NCI-H524 (cell line): Measurements from ENCODE around the gene SYT5.
"Not testable (repeated sequence)": the region's sequence is repeated elsewhere in the genome, so short reads cannot be mapped to it uniquely, and the experiment has no call there.

Source experiments
- DNase-seq, 2 experiments: peaks; one replicate each; lab custom pipeline; 2025; lab: John Stamatoyannopoulos, UW

Gene SYT5

GRCh38 chr19:55166530-55167268 is 13.4 kb downstream of the SYT5 start, which contains the start of gene DNAAF3:
Gene DNAAF3 (minus strand): TSS chr19:55166613. CDS start chr19:55166413, 200 bp downstream.
- DNase-seq = peak; percentile 95 to 96

GRCh38 chr19:55165952-55166529 is 14.0 kb downstream of the SYT5 start:
- DNase-seq = peak; percentile 74 to 85

DNA sequence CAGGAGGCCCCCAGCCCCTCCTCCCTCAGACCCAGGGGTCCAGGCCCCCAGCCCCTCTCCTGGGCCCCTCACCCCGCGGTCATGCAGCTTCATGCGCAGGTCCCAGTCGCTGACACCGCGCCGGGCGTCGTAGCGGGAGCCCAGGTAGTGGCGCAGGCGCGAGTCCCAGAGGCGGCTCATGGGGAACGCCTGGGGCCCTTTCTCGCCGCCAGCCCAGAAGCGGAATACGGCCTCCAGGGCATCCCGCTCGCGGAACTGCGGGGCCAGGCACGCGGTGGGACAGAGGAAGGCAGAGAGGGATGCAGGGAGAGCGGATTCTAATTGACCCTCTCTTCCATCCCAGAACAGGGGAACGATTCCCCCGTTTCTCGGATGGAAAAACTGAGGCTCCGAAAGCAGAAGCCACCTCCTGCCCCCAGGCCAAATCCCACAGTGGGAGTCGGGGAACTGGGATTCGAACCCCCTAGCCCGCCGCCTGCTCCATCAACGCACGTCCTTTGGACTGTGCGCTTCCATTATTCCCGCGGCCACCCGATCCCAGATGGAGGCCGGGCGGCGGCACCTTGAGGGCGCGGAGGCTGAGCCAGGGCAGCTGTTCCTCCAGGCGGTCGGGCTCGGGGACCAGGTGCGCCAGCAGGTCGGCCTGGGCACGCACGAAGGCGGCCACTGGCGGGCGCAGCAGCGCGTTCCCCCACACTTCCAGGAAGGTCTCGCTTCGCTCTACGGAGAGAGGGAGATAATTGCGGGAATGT is 18.3 kb downstream of the SYT5 start:
- peak; percentile 18 to 34 for DNase-seq

DNA sequence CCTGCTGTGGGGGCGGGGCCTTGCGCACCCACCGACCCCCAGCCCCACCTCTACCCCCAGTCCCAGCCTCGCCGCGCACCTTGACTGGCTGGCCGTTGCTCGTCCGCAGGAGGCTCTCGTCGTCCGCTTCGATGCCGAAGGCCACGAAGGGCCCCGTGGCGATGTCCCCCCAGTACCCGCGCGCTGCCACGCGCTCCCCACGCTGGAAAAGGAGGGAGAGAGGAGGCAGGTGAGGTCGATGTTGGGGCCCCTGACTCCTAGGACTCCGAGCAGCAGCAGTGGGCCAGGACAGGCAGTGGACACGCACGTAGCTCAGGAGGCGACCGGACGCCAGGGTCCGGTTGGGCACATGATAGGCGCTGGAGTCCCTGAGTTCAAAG is 19.1 kb downstream of the SYT5 start:
- DNase-seq = no peak

- peak; percentile 71 to 82 for DNase-seq
These were observed 19.7 kb downstream of the SYT5 start for GRCh38 chr19:55160128-55160985.

GRCh38 chr19:55158848-55159749 is 21.0 kb downstream of the SYT5 start:
- no peak for DNase-seq

DNA sequence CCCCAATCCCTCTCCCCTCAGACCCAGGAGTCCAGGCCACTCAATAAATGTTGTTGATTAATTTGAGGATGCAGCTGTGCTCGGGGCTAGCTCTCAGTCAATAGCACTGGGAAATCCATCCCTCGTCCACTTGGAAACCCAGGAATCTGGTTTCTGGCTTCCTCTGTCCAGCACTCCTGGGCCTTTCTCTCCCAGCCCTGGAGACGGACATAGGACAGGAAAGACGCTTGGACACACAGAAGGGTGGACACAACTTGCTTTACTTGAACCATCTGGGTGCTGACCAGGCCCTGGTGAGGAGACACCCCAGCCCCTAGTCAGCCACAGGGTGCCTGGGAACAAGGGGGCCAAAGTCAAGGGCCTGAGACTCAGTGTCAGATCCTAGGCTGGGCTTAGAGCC is 21.7 kb downstream of the SYT5 start:
- DNase-seq = no peak

GRCh38 chr19:55157064-55157908 is 22.8 kb downstream of the SYT5 start, which contains the start of gene TNNI3:
Gene TNNI3 (minus strand): TSS chr19:55157732. CDS start chr19:55157589, 143 bp downstream.
- no peak for DNase-seq

- no peak for DNase-seq
These were observed 23.7 kb downstream of the SYT5 start for GRCh38 chr19:55156202-55157063.

DNA sequence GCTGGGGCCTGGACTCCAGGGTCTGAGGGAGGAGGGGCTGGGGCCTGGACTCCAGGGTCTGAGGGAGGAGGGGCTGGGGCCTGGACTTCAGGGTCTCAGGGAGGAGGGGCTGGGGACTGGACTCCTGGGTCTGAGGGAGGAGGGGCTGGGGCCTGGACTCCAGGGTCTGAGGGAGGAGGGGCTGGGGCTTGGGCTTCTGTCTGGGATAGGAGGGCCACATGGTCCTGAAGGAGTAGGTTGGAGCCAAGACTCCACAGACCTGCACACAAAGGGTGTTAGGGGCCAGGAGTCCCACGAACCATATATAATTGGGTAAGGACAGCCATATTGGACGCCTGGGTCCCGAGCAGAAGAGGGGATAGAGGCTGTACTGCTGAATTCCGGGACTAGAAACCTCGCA is 24.3 kb downstream of the SYT5 start:
- not testable (repeated sequence) for DNase-seq

GRCh38 chr19:55153652-55154264 is 26.3 kb downstream of the SYT5 start:
- no peak for DNase-seq

- peak; percentile 42 to 80 for DNase-seq
These were observed 28.1 kb downstream of the SYT5 start for GRCh38 chr19:55152017-55152416.

DNA sequence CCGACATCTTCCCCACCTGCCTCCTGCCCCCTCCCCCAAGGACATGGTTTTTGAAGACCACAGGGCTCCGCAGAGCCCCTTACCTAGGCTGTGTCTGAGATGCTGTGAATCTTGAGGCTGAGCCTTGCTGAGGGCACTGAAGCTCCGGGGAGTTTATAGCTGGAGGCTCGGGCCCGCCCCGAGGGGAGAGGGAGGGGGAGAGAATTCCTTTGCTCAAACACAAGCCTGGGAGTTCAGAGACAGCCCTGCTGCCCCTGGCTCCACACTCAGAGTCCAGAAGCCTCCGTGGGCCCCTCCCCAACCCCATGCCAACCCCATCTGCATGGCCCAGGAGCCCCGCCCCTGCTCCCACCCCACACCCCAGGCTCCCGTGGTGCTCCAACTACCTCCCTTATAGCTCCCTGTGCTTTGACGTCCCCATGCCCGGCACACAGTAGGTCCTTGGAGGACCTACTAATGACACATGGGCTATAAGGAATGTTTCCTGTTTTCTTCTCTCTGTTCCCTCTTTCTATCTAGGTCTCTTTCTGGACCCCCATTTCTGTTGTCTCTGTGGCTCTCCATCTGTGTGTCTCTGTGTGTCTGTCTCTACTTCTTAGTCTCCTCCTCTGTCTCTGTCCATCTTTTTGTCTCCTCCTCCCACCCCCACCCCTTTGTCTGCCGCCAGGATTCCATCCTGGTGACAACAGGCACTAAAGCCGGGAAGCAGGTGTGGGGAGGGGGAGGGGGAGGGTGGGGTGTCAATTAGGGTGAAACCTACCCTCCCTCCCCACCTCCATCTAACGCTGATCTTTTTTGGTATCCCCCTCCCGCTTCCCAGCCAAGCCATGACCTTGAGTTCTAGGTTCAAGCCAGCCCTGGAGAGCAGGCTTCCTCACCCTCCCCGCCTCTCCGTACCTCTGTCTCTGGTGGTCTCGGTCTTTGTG is 30.7 kb downstream of the SYT5 start, which contains the start of gene TNNT1:
Gene TNNT1, minus strand, starts transcription at position 129 of the 926 bp plus-strand sequence. CDS start 2,049 bp downstream, outside the sequence.
- DNase-seq = peak in 1 of 2 experiments; percentile 14

DNA sequence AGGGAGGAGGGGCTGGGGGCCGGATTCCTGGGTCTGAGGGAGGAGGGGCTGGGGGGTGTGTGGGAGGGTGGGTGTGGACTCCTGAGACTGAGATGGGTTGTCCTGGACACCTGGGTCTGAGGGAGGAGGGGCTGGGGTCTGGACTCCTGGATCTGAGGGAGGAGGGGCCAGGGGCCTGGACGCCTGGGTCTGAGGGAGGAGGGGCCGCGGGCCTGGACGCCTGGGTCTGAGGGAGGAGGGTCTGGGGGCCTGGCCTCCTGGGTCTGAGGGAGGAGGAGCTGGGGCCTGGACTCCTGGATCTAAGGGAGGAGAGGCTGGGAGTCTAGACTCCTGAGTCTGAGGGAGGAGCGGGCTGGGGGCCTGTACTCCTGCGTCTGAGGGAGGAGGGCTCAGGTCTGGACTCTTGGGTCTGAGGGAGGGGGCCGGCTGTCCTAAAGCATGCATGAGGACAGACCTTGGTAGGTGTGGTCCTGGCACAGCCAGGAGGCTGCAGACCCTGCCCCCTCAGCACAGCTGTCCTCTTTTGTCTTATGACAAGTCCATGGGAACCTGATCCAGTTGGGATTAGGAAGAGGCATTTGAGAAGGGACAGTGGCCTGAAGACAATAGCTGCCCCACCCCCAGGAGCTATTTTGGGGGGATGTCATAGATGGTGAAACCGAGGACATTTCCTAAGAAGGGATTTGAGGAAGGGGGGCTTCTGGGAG is 32.4 kb downstream of the SYT5 start:
- peak; percentile 55 to 78 for DNase-seq

DNA sequence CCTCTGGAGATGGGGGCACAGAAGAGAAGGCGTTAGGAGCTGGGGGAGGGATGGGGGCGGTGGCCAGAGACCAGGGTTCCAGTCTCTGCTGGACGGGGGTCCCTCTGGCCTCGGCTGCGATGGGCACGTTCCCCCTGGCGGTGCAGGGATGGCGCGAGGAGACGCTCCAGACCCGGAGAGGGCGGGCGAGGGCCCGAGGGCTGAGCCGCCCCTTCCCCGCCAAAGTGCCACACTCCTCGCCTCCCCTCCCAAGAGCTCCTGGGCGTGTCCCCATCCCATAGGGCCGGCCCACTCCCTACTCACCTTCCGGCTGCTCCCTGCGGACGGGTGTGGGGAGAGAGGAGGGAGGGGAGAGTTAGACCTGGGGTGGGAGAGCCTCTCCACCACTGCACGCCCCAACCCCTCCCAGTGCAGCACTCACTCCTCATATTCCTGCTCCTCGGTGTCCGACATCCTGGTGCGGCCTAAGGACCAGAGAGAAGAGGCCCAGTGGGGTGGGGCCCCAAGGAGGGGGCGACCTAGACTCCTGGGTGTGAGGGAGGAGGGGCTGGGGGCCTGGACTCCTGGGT is 33.3 kb downstream of the SYT5 start:
- DNase-seq = peak in 1 of 2 experiments; percentile 34

DNA sequence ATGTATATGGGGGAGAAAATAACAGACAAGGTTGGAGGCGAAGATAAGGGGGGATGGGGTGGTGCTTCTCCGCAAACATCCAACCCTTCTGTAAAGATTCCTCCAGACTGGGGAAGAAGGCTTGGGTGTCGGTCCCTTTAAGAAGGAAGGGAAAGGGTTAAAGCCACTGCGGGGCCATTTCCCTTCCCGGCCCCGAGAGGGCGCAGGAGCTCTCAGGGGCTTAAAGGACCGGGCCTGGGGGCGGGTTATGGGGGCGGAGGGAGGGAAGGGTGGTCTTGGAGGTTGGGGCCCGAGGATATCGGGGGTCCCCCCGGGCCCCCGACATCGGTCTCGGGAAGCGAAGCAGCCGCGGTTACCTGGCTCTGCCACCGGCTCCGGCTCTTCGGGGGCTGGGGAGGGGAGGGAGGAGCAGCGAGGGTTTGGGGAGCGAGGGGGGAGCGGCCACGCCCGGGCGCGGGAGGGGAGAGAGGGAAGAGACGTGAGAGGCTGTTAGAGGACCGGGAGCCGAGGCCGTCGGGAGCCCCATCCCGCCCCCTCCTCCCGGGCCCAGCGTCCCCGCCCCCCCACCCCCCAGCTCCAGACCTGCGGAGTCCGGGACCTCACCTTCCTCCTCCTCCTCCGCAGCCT is 33.9 kb downstream of the SYT5 start:
- peak in 1 of 2 experiments; percentile 31 for DNase-seq
